ENCODE data around the gene BMPR1A.

DNA sequence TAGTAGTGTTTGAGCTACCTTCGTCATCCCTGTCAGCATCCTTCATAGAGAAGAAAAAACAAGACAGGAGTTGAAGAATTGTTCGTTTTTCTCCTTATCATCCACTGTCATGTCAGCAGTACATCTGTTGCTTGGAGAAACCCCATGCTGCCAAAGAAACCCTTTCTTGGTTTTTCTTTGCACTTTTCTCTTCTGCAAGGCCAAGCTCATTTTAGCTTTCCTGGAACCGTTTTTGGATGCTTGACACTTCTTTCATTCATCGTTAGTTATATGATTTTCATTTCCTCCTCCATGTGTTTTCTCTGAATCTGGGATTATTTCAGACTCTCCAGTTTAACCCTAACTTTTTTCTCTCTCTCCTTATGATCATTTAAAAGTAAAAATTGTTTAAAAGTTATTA is 142.1 kb downstream of the BMPR1A start:
- no peak for TF ChIP-seq POLR2AphosphoS5 (IDR thresholded peaks at IDR 0.05)
- TF ChIP-seq EP300 (IDR thresholded peaks at IDR 0.05) = no peak
- TF ChIP-seq POLR2A (IDR thresholded peaks at IDR 0.05) = no peak
- TF ChIP-seq, protein P1, sequence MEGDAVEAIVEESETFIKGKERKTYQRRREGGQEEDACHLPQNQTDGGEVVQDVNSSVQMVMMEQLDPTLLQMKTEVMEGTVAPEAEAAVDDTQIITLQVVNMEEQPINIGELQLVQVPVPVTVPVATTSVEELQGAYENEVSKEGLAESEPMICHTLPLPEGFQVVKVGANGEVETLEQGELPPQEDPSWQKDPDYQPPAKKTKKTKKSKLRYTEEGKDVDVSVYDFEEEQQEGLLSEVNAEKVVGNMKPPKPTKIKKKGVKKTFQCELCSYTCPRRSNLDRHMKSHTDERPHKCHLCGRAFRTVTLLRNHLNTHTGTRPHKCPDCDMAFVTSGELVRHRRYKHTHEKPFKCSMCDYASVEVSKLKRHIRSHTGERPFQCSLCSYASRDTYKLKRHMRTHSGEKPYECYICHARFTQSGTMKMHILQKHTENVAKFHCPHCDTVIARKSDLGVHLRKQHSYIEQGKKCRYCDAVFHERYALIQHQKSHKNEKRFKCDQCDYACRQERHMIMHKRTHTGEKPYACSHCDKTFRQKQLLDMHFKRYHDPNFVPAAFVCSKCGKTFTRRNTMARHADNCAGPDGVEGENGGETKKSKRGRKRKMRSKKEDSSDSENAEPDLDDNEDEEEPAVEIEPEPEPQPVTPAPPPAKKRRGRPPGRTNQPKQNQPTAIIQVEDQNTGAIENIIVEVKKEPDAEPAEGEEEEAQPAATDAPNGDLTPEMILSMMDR (IDR thresholded peaks at IDR 0.05) = no peak
